Stimulated activated CD4-positive, alpha-beta T cell treated with anti-CD3 and anti-CD28 coated beads, TNF-alpha, amount 100 ng/mL, for 4 hours (primary cell): Measurements from ENCODE around the gene AKNA.
A peak's percentile ranks its signal among the peaks of the same experiment; 100 is the strongest.

Source experiments
- DNase-seq, 3 experiments: peaks; one replicate each; pipeline ENCODE4 v3.0.0-alpha.2; 2020; ENCODE audit warnings: low read depth in 3 of 3

The AKNA gene

GRCh38 chr9:114301798-114302565 is 85.8 kb downstream of the AKNA start:
- no peak for DNase-seq

- no peak for DNase-seq
These were observed 86.7 kb downstream of the AKNA start for GRCh38 chr9:114300846-114301797.

GRCh38 chr9:114300153-114300845 is 87.5 kb downstream of the AKNA start:
- no peak for DNase-seq

GRCh38 chr9:114299286-114300152 is 88.3 kb downstream of the AKNA start:
- DNase-seq: no peak

- no peak for DNase-seq
These were observed 91.4 kb downstream of the AKNA start for GRCh38 chr9:114296338-114296737.

- no peak for DNase-seq
These were observed 93.1 kb downstream of the AKNA start for GRCh38 chr9:114294664-114295063.

- DNase-seq: no peak
These were observed 95.7 kb downstream of the AKNA start for GRCh38 chr9:114291886-114292590.

GRCh38 chr9:114291064-114291474 is 96.7 kb downstream of the AKNA start:
- DNase-seq: peak; percentile 43 to 53 (median 47)

- DNase-seq: no peak
These were observed 97.2 kb downstream of the AKNA start for GRCh38 chr9:114290561-114290986.

GRCh38 chr9:114289571-114290481 is 98.0 kb downstream of the AKNA start:
- no peak for DNase-seq

- no peak for DNase-seq
These were observed 98.7 kb downstream of the AKNA start for GRCh38 chr9:114289106-114289505.

GRCh38 chr9:114288193-114289091 is 99.3 kb downstream of the AKNA start:
- no peak for DNase-seq

- DNase-seq: no peak
These were observed 100.0 kb downstream of the AKNA start for GRCh38 chr9:114287763-114288192.

GRCh38 chr9:114287001-114287762 is 100.6 kb downstream of the AKNA start:
- no peak for DNase-seq

- DNase-seq: no peak
These were observed 101.6 kb downstream of the AKNA start for GRCh38 chr9:114286146-114286679.

GRCh38 chr9:114285166-114285867 is 102.5 kb downstream of the AKNA start:
- DNase-seq: no peak
